SIG-M5 treated with dmso at 0.1 percent for 504 hours (cell line): ENCODE data around the gene CENPF.

ENCODE experiments used
- DNase-seq: peaks from one replicate; lab custom pipeline; 2025; ENCODE audit not compliant: unreplicated experiment; lab: John Stamatoyannopoulos, UW

CENPF gene

DNA sequence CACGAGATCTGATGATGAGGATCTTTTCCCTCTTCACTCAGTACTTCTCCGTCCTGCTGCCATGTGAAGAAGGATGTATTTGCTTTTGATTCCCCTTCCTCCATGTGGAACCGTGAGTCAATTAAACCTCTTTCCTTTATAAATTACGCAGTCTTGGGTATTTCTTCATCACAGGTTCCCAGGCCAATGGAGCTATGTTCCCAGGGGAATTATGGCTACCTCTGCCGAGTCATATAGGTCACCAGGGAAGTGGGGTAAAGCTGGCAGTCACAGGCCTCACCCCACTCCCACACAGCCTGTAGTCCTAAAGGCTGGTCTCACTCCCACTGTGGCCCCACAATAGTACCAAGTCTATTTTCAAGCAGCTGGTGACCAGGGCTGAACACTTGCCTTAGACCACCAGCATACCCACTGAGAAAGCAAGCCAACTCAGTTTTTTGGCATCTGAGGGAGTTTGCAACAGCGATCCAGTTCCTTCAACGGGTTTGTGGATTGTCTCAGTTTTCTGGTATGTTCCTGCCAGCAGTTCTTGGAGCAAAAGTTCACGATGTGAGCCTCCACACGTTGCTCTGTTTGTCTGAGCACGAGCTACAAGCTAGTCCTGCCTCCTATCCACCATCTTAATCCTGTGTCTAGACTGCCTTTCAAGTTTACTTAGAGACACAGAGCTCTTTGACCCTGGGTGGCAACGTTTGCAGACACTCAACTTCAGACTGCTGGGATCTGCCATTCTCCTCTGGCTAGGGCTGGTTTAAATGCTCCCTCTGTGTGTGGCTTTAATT lies 104.5 kb downstream of the CENPF start:
- DNase-seq = no peak

DNA sequence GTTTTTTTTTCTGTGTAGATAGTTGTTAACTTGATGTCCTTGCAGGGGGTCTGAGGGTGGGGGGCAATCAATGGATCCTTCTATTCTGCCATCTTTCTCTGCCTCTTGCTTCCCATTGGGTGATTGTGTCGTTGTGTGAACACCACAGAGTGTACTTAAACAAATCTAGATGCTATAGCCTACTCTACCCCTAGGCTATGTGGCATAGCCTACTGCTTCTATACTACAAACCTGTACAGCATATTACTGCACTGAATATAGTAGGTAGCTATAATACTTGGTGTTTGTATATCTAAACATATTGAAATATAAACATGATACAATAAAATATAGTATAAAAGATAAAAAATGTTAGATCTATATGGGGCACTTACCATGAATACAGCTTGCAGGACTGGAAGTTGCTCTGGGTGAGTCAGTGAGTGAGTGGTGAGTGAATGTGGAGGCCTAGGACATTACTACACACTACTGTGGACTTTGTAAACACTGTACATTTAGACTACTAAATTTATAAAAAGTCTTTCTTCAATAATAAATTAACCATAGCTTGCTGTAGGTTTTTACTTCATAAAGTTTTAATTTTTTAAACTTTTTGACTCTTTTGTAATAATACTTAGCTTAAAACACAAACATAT lies 105.4 kb downstream of the CENPF start:
- no peak for DNase-seq

DNA sequence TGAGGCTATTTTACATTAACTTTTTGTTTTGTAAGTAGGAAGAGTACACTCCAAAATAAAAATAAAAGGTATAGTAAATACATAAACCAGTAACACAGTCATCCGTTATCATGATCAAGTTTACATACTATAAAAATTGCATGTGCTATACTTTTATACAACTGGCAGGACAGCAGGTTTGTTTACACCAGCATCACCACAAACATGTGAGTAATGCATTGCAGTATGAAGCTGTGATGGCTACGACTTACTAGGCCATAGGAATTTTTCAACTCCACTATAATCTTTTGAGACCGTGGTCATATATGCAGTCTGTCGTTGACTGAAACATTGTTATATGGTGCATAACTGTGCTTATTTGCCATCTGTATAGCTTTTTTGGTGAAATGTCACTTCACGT lies 106.2 kb downstream of the CENPF start:
- no peak for DNase-seq

DNA sequence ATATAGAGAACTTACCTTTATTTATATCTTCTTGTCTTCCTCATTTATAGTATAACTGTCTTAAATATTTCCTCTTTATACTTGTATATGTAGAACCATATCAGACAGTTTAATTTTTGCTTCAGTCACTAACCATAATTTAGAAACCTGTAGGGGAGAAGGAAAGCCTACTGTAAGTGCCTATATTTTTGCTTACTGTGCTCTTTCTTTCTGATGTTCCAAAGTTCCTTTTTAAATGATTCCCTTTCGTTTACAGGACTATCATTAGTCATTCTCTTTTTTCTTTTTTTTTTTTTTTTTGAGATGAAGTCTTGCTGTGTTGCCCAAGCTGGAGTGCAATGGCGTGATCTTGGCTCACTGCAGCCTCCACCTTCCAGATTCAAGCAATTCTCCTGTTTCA lies 109.7 kb downstream of the CENPF start:
- no peak for DNase-seq
